ENCODE results near the gene SAMD9L. TPM values are rescaled to one million over a fixed set of nuclear protein-coding genes. Genes with fewer than 3 reads are reported as not detected.

SAMD9L gene
- total RNA-seq, 1 experiment from 2014 or later = 2.4 TPM

DNA sequence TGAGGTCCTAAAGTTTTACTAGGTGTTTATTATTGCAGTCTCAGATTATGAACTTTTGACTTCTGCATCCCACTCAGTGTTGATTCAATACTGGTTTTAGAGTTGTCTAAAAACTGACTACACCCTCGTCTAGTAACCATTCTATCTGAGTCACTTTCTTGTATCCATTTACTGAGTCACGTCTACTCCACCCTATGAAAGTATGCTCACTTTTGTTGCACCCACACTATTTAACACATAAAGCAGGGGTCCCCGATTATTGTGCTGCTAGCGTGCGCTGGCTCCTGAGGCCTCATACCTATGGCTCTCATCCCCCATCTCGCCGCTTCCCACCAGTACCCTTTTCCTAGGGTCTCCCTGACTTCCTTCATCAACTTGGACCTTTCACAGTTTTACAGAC lies 32.4 kb downstream of the SAMD9L start:
- in situ Hi-C loops (cut with HindIII; ENCODE audit: low pct_unique_long_range_greater_than_20kb, low sequenced_read_pairs) = no loop called here
- no peak for DNase-seq (ENCODE audit: low read depth, low spot score)

DNA sequence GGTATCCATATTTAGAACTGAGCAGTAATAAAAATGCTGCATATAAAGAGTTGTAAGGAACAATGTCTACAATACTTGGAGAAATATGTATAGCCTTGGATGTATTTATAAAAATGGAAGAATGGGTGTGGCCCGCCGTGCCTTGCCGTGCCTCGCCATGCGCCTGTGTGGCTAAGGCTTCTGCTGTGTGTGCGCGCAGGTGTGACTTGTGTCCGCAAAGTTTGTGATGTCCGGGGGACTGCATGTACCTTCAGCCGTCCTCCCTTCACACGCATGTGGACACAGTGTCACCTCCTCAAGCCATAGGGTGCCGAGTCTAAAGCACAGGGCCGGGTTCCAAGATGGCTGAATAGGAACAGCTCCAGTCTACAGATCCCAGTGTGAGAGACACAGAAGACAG lies 40.2 kb downstream of the SAMD9L start:
- in situ Hi-C loops (cut with HindIII; ENCODE audit: low pct_unique_long_range_greater_than_20kb, low sequenced_read_pairs) = no loop called here

GRCh38 chr7:93097388-93097787 lies 50.8 kb downstream of the SAMD9L start:
- in situ Hi-C loops (cut with HindIII; ENCODE audit: low pct_unique_long_range_greater_than_20kb, low sequenced_read_pairs) = no loop called here
- no peak for DNase-seq (ENCODE audit: low read depth, low spot score)

More for the DNA sequence above, 40.2 kb downstream of the SAMD9L start:
- no peak for DNase-seq (ENCODE audit: low read depth, low spot score)

DNA sequence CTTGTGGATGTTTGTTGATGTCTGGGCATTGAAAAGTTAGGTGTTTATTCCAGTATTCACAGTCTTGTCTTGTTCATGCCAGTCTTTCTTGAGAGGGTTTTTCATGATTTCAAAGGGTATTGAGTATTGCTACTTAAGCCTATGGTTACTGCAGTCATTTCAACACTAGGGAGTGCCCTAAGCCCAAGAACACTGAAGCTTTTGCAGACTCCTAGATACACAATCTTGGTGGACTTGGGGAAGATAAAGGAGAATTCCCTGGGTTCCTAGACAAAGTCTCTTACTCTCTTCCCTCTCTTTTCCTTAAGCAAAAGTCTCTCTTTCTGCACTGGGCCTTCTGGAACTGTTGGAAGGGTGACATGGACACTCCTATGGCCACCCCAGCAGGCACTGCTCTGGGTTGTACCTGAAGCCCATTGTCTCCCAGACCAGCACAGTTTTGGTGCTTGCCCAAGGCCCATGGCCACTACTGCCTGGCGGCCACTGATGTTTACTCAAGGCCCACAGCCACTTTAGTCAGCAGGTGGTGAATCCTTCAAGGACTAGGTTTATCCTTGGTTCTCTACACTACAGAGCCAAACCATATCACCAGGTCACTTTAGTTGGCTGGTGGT lies 55.3 kb downstream of the SAMD9L start:
- in situ Hi-C loops (cut with HindIII; ENCODE audit: low pct_unique_long_range_greater_than_20kb, low sequenced_read_pairs) = no loop called here
- DNase-seq (ENCODE audit: low read depth, low spot score) = peak; percentile 74

Other genes with a start within 250 kb of the SAMD9L start
- 4.5 and 5.1 TPM in 2 replicates for gene SAMD9, start 30.4 kb downstream of the SAMD9L start, total RNA-seq (2014; rRNA removed; shearing (Covaris generic))
- 0.05 TPM in 1 of 2 replicates, not detected in the other for gene HEPACAM2, start 78.1 kb upstream of the SAMD9L start, total RNA-seq (2014; rRNA removed; shearing (Covaris generic))
- 51.1 and 57.4 TPM in 2 replicates for gene VPS50, start 84.0 kb upstream of the SAMD9L start, total RNA-seq (2014; rRNA removed; shearing (Covaris generic))

All from SK-MEL-5 (cell line).